Measurements from ENCODE around the gene PIRT.

DNA sequence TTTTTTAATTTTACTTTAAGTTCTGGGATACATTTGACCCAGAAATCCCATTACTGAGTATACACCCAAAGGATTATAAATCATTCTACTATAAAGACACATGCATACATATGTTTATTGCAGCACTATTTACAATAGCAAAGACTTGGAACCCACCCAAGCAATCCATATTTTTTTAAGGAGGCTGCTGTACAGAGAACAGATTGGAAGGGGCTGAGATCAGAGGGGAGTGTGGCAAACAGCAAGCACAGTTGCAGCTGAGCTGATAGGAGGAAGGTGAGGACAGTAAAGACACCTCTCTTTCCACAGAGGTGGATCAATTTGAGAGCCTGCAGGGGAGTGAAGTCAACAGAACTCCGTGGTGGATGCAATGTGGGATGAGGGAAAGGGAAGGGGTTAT, 23.8 kb downstream of the PIRT start:
- TF ChIP-seq, protein P1, sequence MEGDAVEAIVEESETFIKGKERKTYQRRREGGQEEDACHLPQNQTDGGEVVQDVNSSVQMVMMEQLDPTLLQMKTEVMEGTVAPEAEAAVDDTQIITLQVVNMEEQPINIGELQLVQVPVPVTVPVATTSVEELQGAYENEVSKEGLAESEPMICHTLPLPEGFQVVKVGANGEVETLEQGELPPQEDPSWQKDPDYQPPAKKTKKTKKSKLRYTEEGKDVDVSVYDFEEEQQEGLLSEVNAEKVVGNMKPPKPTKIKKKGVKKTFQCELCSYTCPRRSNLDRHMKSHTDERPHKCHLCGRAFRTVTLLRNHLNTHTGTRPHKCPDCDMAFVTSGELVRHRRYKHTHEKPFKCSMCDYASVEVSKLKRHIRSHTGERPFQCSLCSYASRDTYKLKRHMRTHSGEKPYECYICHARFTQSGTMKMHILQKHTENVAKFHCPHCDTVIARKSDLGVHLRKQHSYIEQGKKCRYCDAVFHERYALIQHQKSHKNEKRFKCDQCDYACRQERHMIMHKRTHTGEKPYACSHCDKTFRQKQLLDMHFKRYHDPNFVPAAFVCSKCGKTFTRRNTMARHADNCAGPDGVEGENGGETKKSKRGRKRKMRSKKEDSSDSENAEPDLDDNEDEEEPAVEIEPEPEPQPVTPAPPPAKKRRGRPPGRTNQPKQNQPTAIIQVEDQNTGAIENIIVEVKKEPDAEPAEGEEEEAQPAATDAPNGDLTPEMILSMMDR (IDR thresholded peaks at IDR 0.05 in 8 of 11, conservative IDR thresholded peaks at IDR 0.05 in 3 of 11): no peak
- TF ChIP-seq POLR2A (IDR thresholded peaks at IDR 0.05): no peak

Data from spleen (tissue), 7 donors.